Right lobe of liver (tissue), 4 donors: ENCODE data around the gene CCL5.

Experiments used
- CTCF ChIP-seq, 4 donors: fragments of 200-600 bp in 3 of 4; fragments of 450-650 bp in 1 of 4; IDR thresholded peaks; one replicate each; pipeline versions ENCODE4 v1.5.1 to v1.8.0; 2016 to 2022; ENCODE audit warnings: antibody characterized with exemption in 4 of 4, mild to moderate bottlenecking in 2 of 4
- POLR2A ChIP-seq: fragments of 450-650 bp; IDR thresholded peaks from one replicate; pipeline ENCODE4 v1.6.1; 2017; ENCODE audit warnings: antibody characterized with exemption, mild to moderate bottlenecking
- donor health status: DM: no; HTN: no; CAD: no.
- donor health status: DM: no; HTN: no; CAD: no.
- donor health status: DM: no; HTN: yes; CAD: no.

- TF ChIP-seq POLR2A: no peak
- no peak for TF ChIP-seq CTCF (IDR thresholded peaks at IDR 0.05)
Observed at GRCh38 chr17:35906191-35906925, 26.2 kb upstream of the CCL5 start.
